Stimulated activated CD8-positive, alpha-beta memory T cell treated with anti-CD3 and anti-CD28 coated beads, Interleukin-4, amount 100 ng/mL, for 24 hours (primary cell): ENCODE results near the gene LRRC23.
A peak's percentile ranks its signal among the peaks of the same experiment; 100 is the strongest.

Experiments used
- DNase-seq: peaks from one replicate; pipeline ENCODE4 v3.0.0-alpha.2; 2020; ENCODE audit warnings: low read depth

LRRC23 gene

DNA sequence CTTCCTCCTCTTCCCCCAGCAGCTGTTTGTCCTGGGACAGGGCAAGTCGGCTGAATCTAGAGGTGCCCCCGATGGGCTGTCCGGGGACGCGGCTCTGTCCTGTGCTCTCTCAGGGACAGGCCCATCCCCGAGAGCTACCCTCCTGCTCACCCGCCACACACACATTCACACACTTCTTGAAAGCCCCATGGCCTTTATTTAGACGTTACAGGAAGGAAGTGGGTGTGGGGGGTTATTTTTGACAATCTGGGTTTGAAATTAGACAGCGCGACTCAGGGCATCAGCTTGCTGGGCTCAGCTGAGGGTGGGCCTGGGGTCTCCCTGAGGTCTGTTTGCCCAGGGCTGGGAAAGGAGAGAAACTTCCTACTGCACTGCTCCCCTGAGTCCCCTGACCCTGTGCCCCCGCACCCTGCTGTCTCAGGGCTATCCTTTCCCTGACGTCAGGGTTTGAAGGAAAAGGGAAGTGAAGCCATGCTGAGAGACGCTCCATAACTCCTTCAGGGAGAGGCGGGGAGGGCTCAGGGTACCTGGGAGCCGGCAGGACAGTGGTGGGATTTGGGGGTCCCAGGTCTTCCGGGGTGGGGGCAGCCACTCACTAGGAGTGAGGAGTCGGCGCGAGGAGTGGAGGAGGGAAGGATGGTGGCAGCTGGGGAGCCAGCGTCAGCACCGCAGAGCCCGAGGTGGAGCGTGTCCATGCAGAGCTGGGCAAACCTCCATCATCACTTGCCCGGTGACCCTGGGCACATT, 54.6 kb downstream of the LRRC23 start:
- DNase-seq, result no peak

DNA sequence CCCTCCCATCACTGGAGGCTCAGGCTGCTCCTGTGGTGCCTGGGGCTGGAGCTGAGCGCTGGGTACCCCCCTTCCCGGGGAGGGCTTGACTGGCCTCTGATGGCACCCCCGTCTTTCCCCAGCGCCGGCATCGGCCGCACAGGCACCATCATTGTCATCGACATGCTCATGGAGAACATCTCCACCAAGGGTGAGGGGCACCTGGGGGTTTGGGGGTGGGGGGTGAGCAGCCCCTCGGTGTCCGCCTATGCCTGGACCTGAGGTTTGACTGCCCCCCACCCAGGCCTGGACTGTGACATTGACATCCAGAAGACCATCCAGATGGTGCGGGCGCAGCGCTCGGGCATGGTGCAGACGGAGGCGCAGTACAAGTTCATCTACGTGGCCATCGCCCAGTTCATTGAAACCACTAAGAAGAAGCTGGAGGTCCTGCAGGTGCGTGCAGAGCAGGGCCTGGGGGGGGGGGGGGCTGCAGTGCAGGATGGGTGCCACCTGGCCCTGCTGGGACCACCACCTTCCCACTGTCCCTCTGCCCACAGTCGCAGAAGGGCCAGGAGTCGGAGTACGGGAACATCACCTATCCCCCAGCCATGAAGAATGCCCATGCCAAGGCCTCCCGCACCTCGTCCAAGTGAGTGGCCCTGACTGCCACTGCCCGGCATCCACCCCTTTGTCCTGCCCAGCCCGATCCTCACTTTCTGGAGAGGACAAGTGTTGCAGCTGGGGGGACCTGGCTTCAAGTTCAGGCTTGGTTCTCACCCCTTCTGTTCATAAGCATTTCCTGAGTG, 55.4 kb downstream of the LRRC23 start:
- no peak for DNase-seq

DNA sequence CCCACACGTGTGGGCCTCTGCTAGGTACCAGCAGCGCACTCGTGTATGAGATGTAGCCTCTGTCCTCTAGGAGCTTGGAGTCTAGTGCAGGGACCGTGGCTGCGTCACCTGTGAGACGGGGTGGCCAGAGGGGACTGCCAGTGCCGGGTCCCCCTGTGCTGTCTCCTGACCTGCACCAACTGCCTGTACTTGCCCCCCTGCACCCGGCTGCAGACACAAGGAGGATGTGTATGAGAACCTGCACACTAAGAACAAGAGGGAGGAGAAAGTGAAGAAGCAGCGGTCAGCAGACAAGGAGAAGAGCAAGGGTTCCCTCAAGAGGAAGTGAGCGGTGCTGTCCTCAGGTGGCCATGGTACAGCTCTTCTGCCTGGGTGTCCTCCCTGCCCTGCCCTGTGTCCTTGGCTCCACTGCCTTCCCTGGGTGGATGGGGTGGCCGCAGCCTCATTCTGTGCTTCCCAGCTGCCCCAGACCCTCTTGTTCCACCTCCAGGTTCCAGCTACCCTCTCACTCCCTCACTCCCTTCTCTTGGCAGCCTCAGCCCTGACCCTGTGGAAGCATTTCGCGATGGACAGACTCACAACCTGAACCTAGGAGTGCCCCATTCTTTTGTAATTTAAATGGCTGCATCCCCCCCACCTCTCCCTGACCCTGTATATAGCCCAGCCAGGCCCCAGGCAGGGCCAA, 56.1 kb downstream of the LRRC23 start:
- no peak for DNase-seq

DNA sequence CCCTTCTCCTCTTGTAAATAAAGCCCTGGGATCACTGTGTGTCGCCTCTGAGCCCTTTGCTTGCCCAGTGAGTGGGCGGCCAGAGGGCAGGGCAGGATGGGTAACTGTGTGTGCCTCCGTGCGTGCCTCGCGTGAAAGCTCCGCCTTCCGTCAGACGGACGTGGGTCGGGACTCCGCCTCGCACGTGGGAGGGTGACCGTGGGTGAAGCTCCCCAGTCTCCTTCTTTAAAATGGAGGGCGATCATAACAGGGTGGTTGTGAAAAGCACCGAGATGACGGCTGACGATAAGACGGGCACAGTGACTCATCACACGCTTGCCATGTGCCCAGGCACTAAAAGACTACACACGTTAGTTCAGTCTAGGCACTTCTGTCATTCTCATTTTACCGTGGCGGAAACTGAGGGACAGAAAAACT, 56.7 kb downstream of the LRRC23 start:
- DNase-seq, result peak; percentile 92

DNA sequence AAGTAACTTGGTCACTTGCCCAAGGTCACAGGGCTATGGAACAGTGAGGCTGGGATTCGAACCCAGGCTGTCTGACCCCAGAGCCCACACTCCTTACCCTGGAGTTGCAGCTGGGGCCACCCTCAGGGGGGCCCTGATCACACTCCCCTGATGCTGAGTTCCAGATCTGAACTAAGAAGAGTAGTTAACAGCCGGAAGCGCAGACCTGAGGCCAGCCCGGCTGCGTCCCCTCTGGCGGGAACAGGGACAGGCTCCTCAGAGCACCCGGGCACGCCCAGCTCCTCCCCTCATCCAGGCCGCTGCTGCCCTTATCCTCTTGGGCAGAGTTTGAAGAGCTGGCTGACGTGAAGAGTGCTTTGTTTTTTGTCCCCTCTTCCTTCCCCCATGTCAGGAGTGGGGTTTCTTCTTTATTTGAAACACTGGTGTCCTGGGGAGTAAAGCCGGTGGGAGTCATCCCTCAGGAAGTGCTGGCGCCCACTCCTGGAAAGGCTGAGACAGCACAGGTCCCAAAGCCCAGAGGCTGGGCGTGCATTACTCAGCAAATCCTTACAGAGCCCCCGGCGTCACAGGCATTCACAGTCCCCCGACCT, 57.2 kb downstream of the LRRC23 start:
- DNase-seq, result no peak

DNA sequence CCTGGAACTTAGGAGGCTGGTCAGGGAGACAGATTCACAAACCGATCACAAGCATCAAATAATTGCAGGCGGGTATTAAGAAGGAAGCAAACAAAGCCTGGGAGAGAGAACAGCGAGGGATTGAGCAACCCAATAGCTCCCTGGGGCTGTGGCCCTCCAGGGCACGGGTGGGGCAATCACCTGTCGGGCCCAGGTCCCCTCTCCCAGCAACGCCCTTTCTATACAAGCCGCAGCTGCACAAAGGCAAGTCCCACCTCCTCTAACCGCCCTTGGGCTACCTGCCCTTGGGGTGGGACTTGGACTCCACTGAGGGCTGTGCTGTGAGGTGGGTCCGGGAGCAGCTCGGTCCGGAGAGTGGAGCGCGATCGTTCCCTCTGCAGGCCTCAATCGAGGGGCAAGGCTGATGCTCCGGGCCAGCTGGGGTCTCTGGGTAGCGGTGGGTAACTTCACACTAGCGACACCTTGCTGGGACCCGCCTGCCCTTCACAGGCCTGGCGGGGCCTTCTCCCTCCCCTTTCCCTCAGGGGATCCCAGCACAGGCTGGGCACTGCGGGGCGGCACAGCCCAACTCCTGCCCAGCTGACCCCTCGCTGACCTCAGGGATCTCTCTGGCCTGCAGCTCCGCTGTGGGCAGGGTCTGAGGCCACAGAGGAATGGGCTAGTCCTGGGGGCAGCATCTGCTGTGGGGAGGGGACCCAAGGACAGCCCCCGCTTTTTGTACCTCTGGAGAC, 57.8 kb downstream of the LRRC23 start:
- no peak for DNase-seq

DNA sequence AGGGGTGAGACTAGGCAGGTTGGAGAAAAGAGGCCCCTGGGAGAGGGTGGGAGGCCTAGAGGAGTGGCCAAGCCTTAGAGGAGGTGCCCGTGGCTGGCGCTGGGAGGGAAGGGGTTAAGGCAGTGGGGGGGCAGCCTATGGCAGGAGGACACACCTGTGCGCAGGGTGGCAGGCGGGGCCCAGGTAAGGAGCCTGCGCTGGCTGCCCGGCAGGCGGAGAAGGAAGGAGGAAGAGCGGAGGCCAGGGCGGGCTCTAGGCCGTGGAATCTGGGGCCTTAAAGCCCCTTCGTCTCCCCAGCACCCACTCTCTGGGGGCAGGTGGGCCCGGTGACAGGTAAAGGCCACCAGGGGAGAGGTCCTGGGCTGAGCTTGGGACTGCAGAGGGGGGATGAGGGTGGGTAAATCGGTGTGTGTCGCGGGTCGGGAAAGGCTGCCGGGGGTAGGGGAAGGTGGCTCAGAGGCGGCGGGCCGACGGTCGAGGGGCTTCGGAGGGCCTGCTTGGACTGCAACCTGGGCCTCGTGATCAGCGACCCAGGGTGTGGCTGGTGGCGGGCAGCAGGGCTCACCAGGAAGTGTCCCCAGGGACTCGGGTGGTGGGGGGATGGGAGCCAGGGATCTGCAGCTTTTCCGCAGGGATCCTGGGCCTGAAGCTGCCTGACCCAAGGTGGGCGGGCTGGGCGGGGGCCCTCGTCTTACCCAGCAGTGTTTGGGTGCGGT, 58.6 kb downstream of the LRRC23 start:
- DNase-seq, result no peak
